ENCODE measurements around the gene HTR7.
"Not testable (repeated sequence)": the region's sequence is repeated elsewhere in the genome, so short reads cannot be mapped to it uniquely, and the experiment has no call there.

DNA sequence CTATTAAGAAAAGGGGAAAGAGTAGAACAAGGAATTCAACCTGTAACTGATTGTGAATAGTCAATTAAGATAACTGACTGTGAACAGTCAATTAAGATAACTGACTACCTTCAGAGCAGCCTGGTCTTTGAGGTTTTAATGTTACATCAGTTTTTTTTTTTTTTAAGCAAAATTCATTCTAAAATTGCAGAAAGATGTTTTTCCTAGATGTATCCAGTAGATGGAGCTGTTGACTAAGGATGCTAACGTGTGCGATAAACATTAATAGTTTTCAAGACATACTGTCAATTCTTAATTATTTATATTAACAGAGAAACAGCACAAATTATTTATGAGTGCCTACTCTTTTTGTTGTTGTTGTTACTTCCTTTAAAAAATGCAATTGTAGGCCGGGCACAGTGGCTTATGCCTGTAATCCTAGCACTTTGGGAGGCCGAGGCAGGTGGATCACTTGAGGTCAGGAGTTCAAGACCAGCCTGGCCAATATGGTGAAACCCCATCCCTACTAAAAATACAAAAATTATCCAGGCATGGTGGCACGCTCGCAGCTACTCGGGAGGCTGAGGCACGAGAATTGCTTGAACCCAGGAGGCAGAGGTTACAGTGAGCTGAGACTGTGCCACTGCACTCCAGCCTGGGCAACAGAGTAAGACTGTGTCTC is 22.4 kb upstream of the HTR7 start:
- TF ChIP-seq EZH2 (IDR thresholded peaks at IDR 0.05; ENCODE audit: borderline replicate concordance, low read depth, low read length, poor library complexity, severe bottlenecking) = not testable (repeated sequence)
- TF ChIP-seq CTCF (conservative IDR thresholded peaks at IDR 0.05; ENCODE audit: low read depth, low read length) = peak; percentile 69

Data from A673 (cell line).